ENCODE measurements around the gene RNU5B-1. TPM values are rescaled to one million over a fixed set of nuclear protein-coding genes. Genes with fewer than 3 reads are reported as not detected.

The RNU5B-1 gene
- total and polyA plus RNA-seq, 9 of the 15 experiments (the other 6 are each of a cell fraction or from before 2014, with no cell fraction given): 14.2 TPM; not detected in 8

DNA sequence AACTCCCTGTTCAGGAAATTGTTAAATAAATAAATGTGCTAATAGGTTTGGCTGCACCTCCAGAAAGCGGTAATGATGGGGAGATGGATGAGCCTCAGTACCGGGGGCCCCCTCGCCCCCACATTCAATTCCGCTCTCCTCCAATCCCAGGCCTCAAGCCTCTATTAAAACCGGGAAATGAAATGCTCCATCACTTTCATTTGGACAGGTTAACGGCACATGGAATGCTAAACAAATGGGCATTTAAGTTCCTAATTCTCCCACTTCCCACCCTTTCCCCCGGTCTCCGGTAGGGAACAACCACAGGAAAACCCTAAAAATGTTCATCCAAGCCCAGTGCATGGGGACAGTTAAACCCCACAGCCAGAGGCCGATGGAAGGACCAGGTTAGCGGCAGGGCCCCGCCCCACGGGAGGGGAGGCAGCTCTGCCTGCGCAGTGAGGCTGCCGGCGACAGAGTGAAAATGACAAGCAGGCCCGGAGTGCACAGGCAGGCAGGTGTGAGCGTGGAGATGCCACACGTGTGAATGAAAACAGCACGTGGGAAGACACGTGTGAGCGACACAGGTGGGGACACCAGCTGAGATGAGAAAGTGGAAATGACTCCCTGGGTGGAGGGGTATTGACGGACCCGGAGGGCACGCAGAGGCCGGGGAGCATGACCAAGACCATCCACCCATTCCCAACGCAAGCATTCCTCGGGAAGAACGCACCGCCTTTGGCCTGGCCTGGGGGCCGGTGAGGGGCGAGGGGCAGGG is 28.1 kb downstream of the RNU5B-1 start:
- POLR2A ChIA-PET: interaction anchor here (0.6 to 3.6 kb wide), 4 partner anchors 10 to 27 kb away, joined by 3 to 20 read pairs (median 5); partner anchors contain the start of gene RNU5B-1

More for the DNA sequence above, 28.1 kb downstream of the RNU5B-1 start:
- 2% methylated on average over 22 of the region's 31 CpGs for WGBS (ENCODE audit: insufficient coverage, low coverage, missing lambda C conversion rate)
- 0 out of 2 replicates have a peak, but pooled peaks have one; percentile 12 for TF ChIP-seq BHLHE40 (IDR thresholded peaks at IDR 0.05; ENCODE audit: low read length)
- TF ChIP-seq, protein P1, sequence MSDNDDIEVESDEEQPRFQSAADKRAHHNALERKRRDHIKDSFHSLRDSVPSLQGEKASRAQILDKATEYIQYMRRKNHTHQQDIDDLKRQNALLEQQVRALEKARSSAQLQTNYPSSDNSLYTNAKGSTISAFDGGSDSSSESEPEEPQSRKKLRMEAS (CRISPR knock-in tag; IDR thresholded peaks at IDR 0.05): peak; percentile 33; the same call in 1 of the 2 replicates
- TF ChIP-seq SMAD4 (CRISPR knock-in tag; conservative IDR thresholded peaks at IDR 0.05): no peak
- no peak for TF ChIP-seq TAF7 (tag; IDR thresholded peaks at IDR 0.05)
- TF ChIP-seq HNRNPL (IDR thresholded peaks at IDR 0.05; ENCODE audit: low read depth, low read length): no peak
- no peak for TF ChIP-seq HDAC3 (IDR thresholded peaks at IDR 0.05; ENCODE audit: borderline replicate concordance, partially characterized antibody)
- no peak for TF ChIP-seq IFI16 (CRISPR knock-in tag; IDR thresholded peaks at IDR 0.05)
- no peak for TF ChIP-seq ERF (CRISPR knock-in tag; IDR thresholded peaks at IDR 0.05)
- no peak for TF ChIP-seq RAD21 (CRISPR knock-in tag; conservative IDR thresholded peaks at IDR 0.05 in 1 of 2, IDR thresholded peaks at IDR 0.05 in 1 of 2)
- TF ChIP-seq NRF1 (conservative IDR thresholded peaks at IDR 0.05 in 1 of 2, IDR thresholded peaks at IDR 0.05 in 1 of 2): peak; percentile 53 to 67
- TF ChIP-seq ZNF766 (CRISPR knock-in tag; conservative IDR thresholded peaks at IDR 0.05): no peak
- TF ChIP-seq, protein P2, sequence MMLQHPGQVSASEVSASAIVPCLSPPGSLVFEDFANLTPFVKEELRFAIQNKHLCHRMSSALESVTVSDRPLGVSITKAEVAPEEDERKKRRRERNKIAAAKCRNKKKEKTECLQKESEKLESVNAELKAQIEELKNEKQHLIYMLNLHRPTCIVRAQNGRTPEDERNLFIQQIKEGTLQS (IDR thresholded peaks at IDR 0.05): no peak
- TF ChIP-seq, protein P2 (CRISPR knock-in tag; conservative IDR thresholded peaks at IDR 0.05): no peak
- DNase-seq (ENCODE audit: extremely low read depth in 1 of 4, low spot score in 3 of 4) (no peak), FAIRE-seq (no peak), ATAC-seq (peak; percentile 59)
- H3K9me1 ChIP-seq (ENCODE audit: control insufficient read depth, insufficient read depth, low read length): no peaks in the 10 kb centered on the region
- H3K36me3 ChIP-seq (ENCODE audit: control insufficient read depth, insufficient read depth, low read length): no peaks in the 10 kb centered on the region
- H3K9me3 ChIP-seq (replicated peaks; ENCODE audit: control insufficient read depth, insufficient read depth, low read depth, low read length): no peaks in the 10 kb centered on the region
- peaks cover 0 to 35% of the 10 kb centered on the region in 2 experiments; a peak in 2 of 5 replicates for H3K4me1 ChIP-seq (replicated peaks in 1 of 2; ENCODE audit: control insufficient read depth in 2 of 2, insufficient read depth in 2 of 2, low read length in 2 of 2)
- no peak overlapping the region for H3K4me2 ChIP-seq (ENCODE audit: insufficient read depth, low read length)
- no peak overlapping the region for H2AFZ ChIP-seq (ENCODE audit: low read depth, low read length)
- H3K9ac ChIP-seq (ENCODE audit: insufficient read depth in 1 of 2, low read depth in 2 of 2, low read length in 2 of 2): peak overlapping the region in 1 of 2 experiments; percentile 64; a peak in 2 of 4 replicates
- intact Hi-C loops (cut with micrococcal nuclease) (no loop called here), in situ Hi-C loops (cut with MboI) (no loop called here)
- no peak overlapping the region for H3K27ac ChIP-seq (ENCODE audit: extremely low read depth, low read depth, low read length)
- BruUV-seq (replicated peaks): no TSS peak
- peaks cover 9% of the 10 kb centered on the region; the same call in 1 of the 2 replicates for H4K20me1 ChIP-seq (replicated peaks; ENCODE audit: control insufficient read depth, insufficient read depth, low read length)
- no peaks in the 10 kb centered on the region for H3K79me2 ChIP-seq (ENCODE audit: control insufficient read depth, insufficient read depth, low read length)
- H3K27me3 ChIP-seq (ENCODE audit: control insufficient read depth in 2 of 2, insufficient read depth in 2 of 2, low read length in 2 of 2): peaks cover 49 to 82% of the 10 kb centered on the region in 2 experiments
- H3K4me3 ChIP-seq: no peak overlapping the region
- CTCF ChIA-PET (ENCODE audit: low intra/inter-chr PET ratio): no interaction called here

Data from K562 (cell line).